Tibial artery (tissue), 4 donors: ENCODE measurements around the gene STYXL1.

Experiments used
- DNase-seq, 2 donors: peaks; one replicate each; pipeline ENCODE4 v3.0.0-alpha.2; 2019
- H3K27ac ChIP-seq, 2 donors: fragments of 200-600 bp; sonication (generic) in 1 of 2; 1 replicate in 1 of 2; 2 replicates in 1 of 2; pipeline ENCODE4 v1.5.1; 2018 to 2019; ENCODE audit warnings: mild to moderate bottlenecking in 1 of 2
- H3K27me3 ChIP-seq, 2 donors: fragments of 200-600 bp; sonication (generic) in 1 of 2; one replicate each; pipeline versions ENCODE4 v1.5.1 to v1.6.0; 2016 to 2019
- H3K36me3 ChIP-seq, 3 donors: fragments of 200-600 bp; sonication (generic) in 2 of 3; one replicate each; pipeline ENCODE4 v1.5.1; 2016 to 2019; ENCODE audit warnings: mild to moderate bottlenecking in 2 of 3
- H3K4me1 ChIP-seq, 4 donors: fragments of 200-600 bp; sonication (generic) in 2 of 4; 1 replicate in 3 of 4; 2 replicates in 1 of 4; pipeline ENCODE4 v1.5.1; 2016 to 2019
- H3K4me3 ChIP-seq, 2 donors: fragments of 200-600 bp; sonication (generic) in 1 of 2; 1 replicate in 1 of 2; 2 replicates in 1 of 2; pipeline ENCODE4 v1.5.1; 2018 to 2019; ENCODE audit warnings: mild to moderate bottlenecking in 2 of 2
- H3K9me3 ChIP-seq, 3 donors: fragments of 200-600 bp; sonication (generic) in 1 of 3; one replicate each; pipeline ENCODE4 v1.5.1; 2016 to 2019
- intact Hi-C: fragments of 100-400 bp; cut with DNase I; formaldehyde crosslinking; loops from one replicate; pipeline ENCODE4 v1.15.0; 2023; ENCODE audit warnings: low total_unique reads
- TF ChIP-seq, protein P1 (sequence below), 2 experiments: fragments of 200-600 bp in 1 of 2; fragments of 450-650 bp in 1 of 2; IDR thresholded peaks; one replicate each; pipeline ENCODE4 v1.5.1; 2017 to 2019; ENCODE audit warnings: antibody characterized with exemption in 2 of 2, mild to moderate bottlenecking in 1 of 2, moderate library complexity in 1 of 2

STYXL1 gene

DNA sequence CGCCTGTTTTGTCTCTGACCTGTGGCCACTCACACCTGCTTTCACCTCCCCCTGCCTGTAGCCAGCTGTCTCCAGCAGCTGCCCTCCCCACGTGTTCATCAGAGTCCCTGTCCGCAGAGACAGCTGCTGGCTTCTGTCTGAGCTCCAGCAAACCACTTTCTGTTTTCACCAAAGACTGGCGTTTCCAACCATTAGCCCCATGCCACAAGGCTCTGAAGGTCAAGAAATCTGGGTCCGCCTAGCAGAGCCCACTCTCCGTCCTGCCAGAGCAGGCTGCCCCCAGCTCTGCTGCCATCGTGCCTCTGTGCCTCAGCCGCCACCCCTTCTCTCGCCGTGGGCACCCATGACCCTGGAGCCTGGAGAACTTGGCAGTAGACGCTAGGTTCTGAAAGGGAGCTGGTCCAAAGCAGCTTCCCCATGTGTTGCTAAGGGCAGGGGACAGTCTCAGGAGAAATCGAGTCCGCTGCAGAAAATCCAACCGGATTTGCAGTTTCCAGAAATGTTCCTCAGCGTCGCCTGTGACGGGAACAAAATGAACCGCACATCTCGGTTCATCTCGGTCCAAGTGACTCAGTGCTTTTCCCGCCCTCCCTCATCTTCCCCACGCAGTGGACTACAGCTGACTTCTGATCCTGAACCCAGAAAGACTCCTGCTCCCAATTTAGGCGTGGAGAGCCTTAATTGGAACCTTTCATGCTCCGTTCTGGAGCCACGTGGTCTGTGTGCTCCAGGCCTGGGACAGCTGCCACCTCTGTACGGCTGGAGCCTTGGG, 81.4 kb downstream of the STYXL1 start:
- no peaks in the 10 kb centered on the region for H3K27me3 ChIP-seq
- H3K4me1 ChIP-seq, result peaks cover 12 to 82% (median 58%) of the 10 kb centered on the region in 4 donors
- H3K9me3 ChIP-seq, result no peaks in the 10 kb centered on the region
- H3K36me3 ChIP-seq, result no peaks in the 10 kb centered on the region
- TF ChIP-seq, protein P1, sequence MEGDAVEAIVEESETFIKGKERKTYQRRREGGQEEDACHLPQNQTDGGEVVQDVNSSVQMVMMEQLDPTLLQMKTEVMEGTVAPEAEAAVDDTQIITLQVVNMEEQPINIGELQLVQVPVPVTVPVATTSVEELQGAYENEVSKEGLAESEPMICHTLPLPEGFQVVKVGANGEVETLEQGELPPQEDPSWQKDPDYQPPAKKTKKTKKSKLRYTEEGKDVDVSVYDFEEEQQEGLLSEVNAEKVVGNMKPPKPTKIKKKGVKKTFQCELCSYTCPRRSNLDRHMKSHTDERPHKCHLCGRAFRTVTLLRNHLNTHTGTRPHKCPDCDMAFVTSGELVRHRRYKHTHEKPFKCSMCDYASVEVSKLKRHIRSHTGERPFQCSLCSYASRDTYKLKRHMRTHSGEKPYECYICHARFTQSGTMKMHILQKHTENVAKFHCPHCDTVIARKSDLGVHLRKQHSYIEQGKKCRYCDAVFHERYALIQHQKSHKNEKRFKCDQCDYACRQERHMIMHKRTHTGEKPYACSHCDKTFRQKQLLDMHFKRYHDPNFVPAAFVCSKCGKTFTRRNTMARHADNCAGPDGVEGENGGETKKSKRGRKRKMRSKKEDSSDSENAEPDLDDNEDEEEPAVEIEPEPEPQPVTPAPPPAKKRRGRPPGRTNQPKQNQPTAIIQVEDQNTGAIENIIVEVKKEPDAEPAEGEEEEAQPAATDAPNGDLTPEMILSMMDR (IDR thresholded peaks at IDR 0.05), result no peak
- peak overlapping the region; percentile 35 to 41 for H3K4me3 ChIP-seq
- intact Hi-C loops, result no loop called here
- DNase-seq, result peak; percentile 79 to 94
- H3K27ac ChIP-seq, result peak overlapping the region; percentile 88 to 95

DNA sequence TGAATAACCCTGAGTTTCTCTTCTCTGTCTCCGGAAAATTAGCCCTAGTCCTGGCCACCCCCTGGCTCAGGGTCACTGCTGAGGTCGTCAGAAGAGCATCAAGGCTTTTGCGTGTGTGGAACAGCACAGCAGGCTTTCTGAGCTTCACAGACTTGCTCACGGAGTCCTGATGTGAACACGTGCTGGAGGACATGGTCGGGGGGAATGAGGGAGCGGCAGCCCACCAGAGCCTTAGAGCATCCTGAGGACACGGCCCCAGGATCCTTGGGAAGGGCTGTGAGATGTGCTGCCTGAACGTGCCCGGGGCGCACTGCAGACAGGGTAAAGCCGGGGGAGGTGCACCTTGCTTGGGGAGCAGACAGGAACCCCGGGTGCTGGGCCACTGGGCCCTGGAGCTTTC, 82.2 kb downstream of the STYXL1 start:
- Histone ChIP-seq H3K9me3 (no peaks in the 10 kb centered on the region), H3K4me1 (peaks cover 12 to 85% (median 61%) of the 10 kb centered on the region in 4 donors), H3K4me3 (peak overlapping the region; percentile 35 to 41), H3K36me3 (no peaks in the 10 kb centered on the region), H3K27me3 (no peaks in the 10 kb centered on the region), H3K27ac (peak overlapping the region; percentile 88 to 95)
- TF ChIP-seq, protein P1 (IDR thresholded peaks at IDR 0.05), result no peak
- no peak for DNase-seq
- intact Hi-C loops, result no loop called here

DNA sequence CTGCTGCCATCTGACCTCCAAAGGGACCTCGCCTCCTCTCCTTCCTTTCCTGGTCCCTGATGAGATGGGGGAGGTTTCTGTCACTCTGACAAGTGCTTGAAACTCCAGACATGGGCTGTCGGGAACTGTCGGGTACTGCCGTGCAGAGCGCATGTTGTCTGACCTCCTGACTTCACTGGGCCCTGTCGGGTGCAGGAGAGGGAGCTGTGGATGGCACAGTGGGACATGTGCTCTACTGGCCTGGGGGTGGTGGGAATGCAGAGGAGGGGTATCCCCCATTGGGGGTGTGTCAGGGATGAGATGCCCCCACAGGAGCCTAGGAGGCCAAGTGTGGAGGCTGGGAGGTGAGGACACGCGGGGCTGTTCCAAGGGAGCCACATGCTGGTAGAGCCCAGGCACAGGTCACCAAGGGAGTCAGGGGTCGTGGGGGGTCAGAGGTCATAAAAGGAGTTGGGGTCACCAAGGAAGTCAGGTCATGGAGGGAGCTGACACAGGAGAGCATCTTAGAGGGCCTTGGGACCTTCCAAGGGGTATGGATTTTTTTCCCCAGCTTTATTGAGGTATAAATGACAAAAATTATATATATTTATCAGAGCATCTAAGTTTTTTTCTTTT, 84.3 kb downstream of the STYXL1 start:
- Histone ChIP-seq H3K36me3 (peaks cover 0 to 16% (median 5%) of the 10 kb centered on the region in 3 donors), H3K27me3 (no peaks in the 10 kb centered on the region), H3K4me1 (peaks cover 12 to 72% (median 56%) of the 10 kb centered on the region in 4 donors), H3K4me3 (no peak overlapping the region), H3K9me3 (no peaks in the 10 kb centered on the region), H3K27ac (peak overlapping the region; percentile 88 to 95)
- TF ChIP-seq, protein P1 (IDR thresholded peaks at IDR 0.05), result no peak
- intact Hi-C loops, result loop anchor here (5.0 kb wide), 1 partner anchor 46 kb away; the partner anchor contains the start of gene POR
- peak in 1 of 2 donors; percentile 85 for DNase-seq

DNA sequence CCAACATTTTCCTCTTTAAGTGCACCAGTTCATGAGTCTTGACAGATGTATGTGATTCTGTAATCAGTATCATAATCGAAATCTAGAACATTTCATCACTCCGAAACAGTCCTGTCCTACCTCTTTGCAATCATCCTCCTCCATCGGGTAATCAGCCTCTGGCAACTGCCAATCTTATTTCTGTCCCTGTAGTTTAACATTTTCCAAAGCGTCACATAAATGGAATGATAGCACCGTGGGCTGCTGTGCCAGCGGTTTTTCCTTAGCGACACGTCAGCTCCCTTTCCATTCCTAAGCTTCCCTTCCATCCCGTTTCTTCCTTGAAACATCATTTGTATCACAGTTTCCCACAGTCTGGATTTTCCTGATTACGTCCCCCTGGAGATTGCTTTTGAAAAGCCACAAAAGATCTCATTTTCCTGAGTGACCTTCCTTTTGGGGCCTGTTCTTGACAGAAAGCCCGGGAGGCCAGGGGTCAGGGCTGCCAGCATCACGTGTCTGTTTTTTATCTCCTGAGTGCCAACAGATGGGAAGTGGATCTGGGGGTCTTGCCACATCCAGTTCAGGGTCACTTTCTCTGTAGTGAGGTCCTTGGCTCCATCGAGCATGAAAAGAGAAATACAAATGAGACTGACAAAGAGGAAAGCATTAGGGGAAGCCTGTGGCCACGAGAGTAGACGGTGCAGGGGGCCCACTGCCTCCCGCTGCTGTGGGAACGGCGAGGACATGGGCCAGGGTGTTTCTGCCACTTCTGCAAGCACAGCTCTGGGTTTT, 85.0 kb downstream of the STYXL1 start:
- Histone ChIP-seq H3K4me3 (no peak overlapping the region), H3K27me3 (no peaks in the 10 kb centered on the region), H3K36me3 (peaks cover 0 to 23% (median 11%) of the 10 kb centered on the region in 3 donors), H3K9me3 (no peaks in the 10 kb centered on the region), H3K27ac (peak overlapping the region; percentile 88 to 95), H3K4me1 (peaks cover 12 to 65% (median 50%) of the 10 kb centered on the region in 4 donors)
- peak; percentile 63 to 88 for DNase-seq
- TF ChIP-seq, protein P1 (IDR thresholded peaks at IDR 0.05), result no peak
- intact Hi-C loops, result loop anchor here (5.0 kb wide), 1 partner anchor 45 kb away; the partner anchor contains the start of gene POR

DNA sequence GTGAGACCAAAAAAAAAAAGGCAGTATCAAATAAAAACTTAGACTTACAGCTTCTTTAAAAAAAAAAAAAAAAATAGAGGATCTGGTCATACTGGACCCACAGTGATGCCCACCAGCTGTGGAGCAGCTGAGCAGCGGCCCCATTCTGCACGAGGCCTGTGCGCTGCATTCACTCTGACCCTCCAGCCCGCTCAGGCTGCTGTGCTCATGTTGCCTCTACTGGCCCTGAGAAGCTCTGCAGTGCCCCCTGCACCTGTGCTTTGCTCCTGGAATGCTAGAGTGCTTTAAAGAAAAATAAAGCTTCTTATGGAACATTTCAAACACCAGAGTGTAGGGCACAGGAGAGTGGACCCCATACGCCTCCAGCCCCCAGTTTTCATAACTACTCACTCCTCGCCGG, 86.6 kb downstream of the STYXL1 start:
- Histone ChIP-seq H3K27ac (peak overlapping the region; percentile 88 to 95), H3K27me3 (no peaks in the 10 kb centered on the region), H3K36me3 (peaks cover 4 to 38% (median 24%) of the 10 kb centered on the region in 3 donors), H3K9me3 (no peaks in the 10 kb centered on the region), H3K4me3 (no peak overlapping the region), H3K4me1 (peaks cover 12 to 52% (median 37%) of the 10 kb centered on the region in 4 donors)
- DNase-seq, result no peak
- intact Hi-C loops, result loop anchor here (5.0 kb wide), 1 partner anchor 44 kb away; the partner anchor contains the start of gene POR
- TF ChIP-seq, protein P1 (IDR thresholded peaks at IDR 0.05), result no peak
